Naive B cell (primary cell): ENCODE results near the gene GNB1. TPM values are rescaled to one million over a fixed set of nuclear protein-coding genes. Genes with fewer than 3 reads are reported as not detected.
"Not testable (repeated sequence)": the region's sequence is repeated elsewhere in the genome, so short reads cannot be mapped to it uniquely, and the experiment has no call there.

Source experiments
- ATAC-seq, 2 donors: fragments of 150-1000 bp; cut with Tn5 transposase; 2 replicates each; pipeline ENCODE4 v1.10.0; 2021; ENCODE audit warnings: low read depth in 2 of 2, mild to moderate bottlenecking in 2 of 2, moderate library complexity in 2 of 2
- DNase-seq: peaks from one replicate; pipeline ENCODE4 v3.0.0; 2022
- H3K27ac Mint-ChIP-seq, 6 donors: one replicate each; pipeline ENCODE4 v1.8.0; 2020 to 2022; ENCODE audit warnings: mild to moderate bottlenecking in 6 of 6, mixed read lengths in 6 of 6, moderate library complexity in 5 of 6, inconsistent platforms in 2 of 6
- H3K27me3 Mint-ChIP-seq, 3 donors: one replicate each; pipeline ENCODE4 v1.8.0; 2021 to 2022; ENCODE audit warnings: mixed read lengths in 3 of 3, mild to moderate bottlenecking in 1 of 3
- H3K36me3 Mint-ChIP-seq, 2 donors: one replicate each; pipeline ENCODE4 v1.8.0; 2020 to 2022; ENCODE audit warnings: mixed read lengths in 2 of 2, inconsistent platforms in 1 of 2, mild to moderate bottlenecking in 1 of 2
- H3K4me1 Mint-ChIP-seq, 3 donors: one replicate each; pipeline ENCODE4 v1.8.0; 2020 to 2022; ENCODE audit warnings: mixed read lengths in 3 of 3, inconsistent platforms in 1 of 3, mild to moderate bottlenecking in 1 of 3, moderate library complexity in 1 of 3
- H3K4me3 Mint-ChIP-seq, 8 donors: one replicate each; pipeline ENCODE4 v1.8.0; 2020 to 2022; ENCODE audit warnings: mild to moderate bottlenecking in 8 of 8, mixed read lengths in 8 of 8, moderate library complexity in 8 of 8, inconsistent platforms in 2 of 8
- H3K9me3 Mint-ChIP-seq, 7 donors: one replicate each; pipeline ENCODE4 v1.8.0; 2020 to 2022; ENCODE audit warnings: mixed read lengths in 7 of 7, mild to moderate bottlenecking in 5 of 7, inconsistent platforms in 2 of 7, moderate library complexity in 1 of 7
- polyA plus RNA-seq, 6 donors: library from polyadenylated mRNA; unstranded; fragments of 300-500 nt; fragmentation: Illumina TruSeq; gene quantifications; one replicate each; pipeline ENCODE4 v1.2.3, GENCODE V29; 2021; ENCODE audit warnings: low read depth in 6 of 6

GNB1 gene
- polyA plus RNA-seq, 6 donors from 2014 or later, result 57.9 to 131 (median 92.3) TPM

- ATAC-seq (no peak), DNase-seq (no peak)
- H3K27ac Mint-ChIP-seq, result peak overlapping the region in 1 of 6 donors; percentile 22
- H3K4me1 Mint-ChIP-seq, result peaks cover 2 to 10% (median 2%) of the 10 kb centered on the region in 3 donors
- H3K4me3 Mint-ChIP-seq, result no peak overlapping the region
- no peaks in the 10 kb centered on the region for H3K27me3 Mint-ChIP-seq
- H3K9me3 Mint-ChIP-seq, result no peaks in the 10 kb centered on the region
- H3K36me3 Mint-ChIP-seq, result no peaks in the 10 kb centered on the region
These were observed 136.7 kb downstream of the GNB1 start for GRCh38 chr1:1754051-1754815.

- H3K9me3 Mint-ChIP-seq, result no peaks in the 10 kb centered on the region
- H3K4me1 Mint-ChIP-seq, result peaks cover 0 to 13% (median 2%) of the 10 kb centered on the region in 3 donors
- H3K4me3 Mint-ChIP-seq, result no peak overlapping the region
- H3K36me3 Mint-ChIP-seq, result no peaks in the 10 kb centered on the region
- no peaks in the 10 kb centered on the region for H3K27me3 Mint-ChIP-seq
- no peak for ATAC-seq
- DNase-seq, result no peak
- H3K27ac Mint-ChIP-seq, result no peak overlapping the region
These were observed 137.3 kb downstream of the GNB1 start for GRCh38 chr1:1753607-1754005.

- H3K36me3 Mint-ChIP-seq, result no peaks in the 10 kb centered on the region
- ATAC-seq, result no peak
These were observed 138.0 kb downstream of the GNB1 start for GRCh38 chr1:1752636-1753606.

GRCh38 chr1:1752190-1752589, 138.7 kb downstream of the GNB1 start:
- H3K27me3 Mint-ChIP-seq, result no peaks in the 10 kb centered on the region
- ATAC-seq (no peak), DNase-seq (no peak)
- peaks cover 0 to 6% (median 3%) of the 10 kb centered on the region in 3 donors for H3K4me1 Mint-ChIP-seq
- H3K9me3 Mint-ChIP-seq, result no peaks in the 10 kb centered on the region
- peak overlapping the region in 1 of 6 donors; percentile 30 for H3K27ac Mint-ChIP-seq
- H3K4me3 Mint-ChIP-seq, result no peak overlapping the region
- no peaks in the 10 kb centered on the region for H3K36me3 Mint-ChIP-seq

More at GRCh38 chr1:1752636-1753606, 138.0 kb downstream of the GNB1 start:
- H3K27ac Mint-ChIP-seq, result no peak overlapping the region
- H3K4me3 Mint-ChIP-seq, result no peak overlapping the region
- H3K4me1 Mint-ChIP-seq, result peaks cover 0 to 9% (median 3%) of the 10 kb centered on the region in 3 donors
- DNase-seq, result no peak
- no peaks in the 10 kb centered on the region for H3K27me3 Mint-ChIP-seq
- H3K9me3 Mint-ChIP-seq, result no peaks in the 10 kb centered on the region

GRCh38 chr1:1749941-1750340, 140.9 kb downstream of the GNB1 start:
- H3K4me3 Mint-ChIP-seq, H3K27ac Mint-ChIP-seq, ATAC-seq, H3K36me3 Mint-ChIP-seq, DNase-seq, H3K9me3 Mint-ChIP-seq, H3K27me3 Mint-ChIP-seq, H3K4me1 Mint-ChIP-seq: not testable (repeated sequence)

GRCh38 chr1:1748686-1749321, 142.1 kb downstream of the GNB1 start:
- Mint-ChIP-seq H3K4me3 (peak overlapping the region in 1 of 8 donors; percentile 71), H3K27ac (peak overlapping the region in 2 of 6 donors; percentile 4 to 7)

GRCh38 chr1:1746566-1746909, 144.3 kb downstream of the GNB1 start:
- Mint-ChIP-seq H3K27ac (peak overlapping the region in 2 of 6 donors; percentile 84 to 99), H3K4me1 (peaks cover 3 to 18% (median 11%) of the 10 kb centered on the region in 3 donors), H3K4me3 (peak overlapping the region in 7 of 8 donors; percentile 30 to 96 (median 71))
- DNase-seq, H3K27me3 Mint-ChIP-seq, H3K36me3 Mint-ChIP-seq, H3K9me3 Mint-ChIP-seq: not testable (repeated sequence)
- ATAC-seq, result peak; percentile 75 to 81

More at GRCh38 chr1:1748686-1749321, 142.1 kb downstream of the GNB1 start:
- peaks cover 2 to 6% (median 3%) of the 10 kb centered on the region in 3 donors for H3K4me1 Mint-ChIP-seq
- H3K27me3 Mint-ChIP-seq, result no peaks in the 10 kb centered on the region
- H3K36me3 Mint-ChIP-seq, result no peaks in the 10 kb centered on the region
- H3K9me3 Mint-ChIP-seq, result no peaks in the 10 kb centered on the region
- no peak for DNase-seq
- no peak for ATAC-seq

GRCh38 chr1:1745651-1746565, 145.0 kb downstream of the GNB1 start:
- peaks cover 3 to 18% (median 11%) of the 10 kb centered on the region in 3 donors for H3K4me1 Mint-ChIP-seq
- peak; percentile 83 for DNase-seq
- not testable (repeated sequence) for H3K36me3 Mint-ChIP-seq, H3K9me3 Mint-ChIP-seq, H3K27me3 Mint-ChIP-seq
- H3K4me3 Mint-ChIP-seq, result peak overlapping the region; percentile 30 to 93 (median 76)
- ATAC-seq, result peak; percentile 61 to 63
- H3K27ac Mint-ChIP-seq, result peak overlapping the region; percentile 60 to 99 (median 90)

GRCh38 chr1:1742529-1742928, 148.4 kb downstream of the GNB1 start:
- Mint-ChIP-seq H3K4me3 (peak overlapping the region in 2 of 8 donors; percentile 37 to 79), H3K4me1 (peaks cover 0 to 18% (median 6%) of the 10 kb centered on the region in 3 donors), H3K27ac (peak overlapping the region in 1 of 6 donors; percentile 26)
- ATAC-seq, H3K27me3 Mint-ChIP-seq, H3K36me3 Mint-ChIP-seq, H3K9me3 Mint-ChIP-seq, DNase-seq: not testable (repeated sequence)

GRCh38 chr1:1741013-1741412, 149.9 kb downstream of the GNB1 start:
- H3K27me3 Mint-ChIP-seq, H3K36me3 Mint-ChIP-seq, H3K4me3 Mint-ChIP-seq, DNase-seq, H3K9me3 Mint-ChIP-seq, ATAC-seq, H3K27ac Mint-ChIP-seq: not testable (repeated sequence)
- peaks cover 0 to 17% (median 6%) of the 10 kb centered on the region in 3 donors for H3K4me1 Mint-ChIP-seq

GRCh38 chr1:1738799-1739337, 152.0 kb downstream of the GNB1 start:
- H3K4me1 Mint-ChIP-seq, result peaks cover 0 to 21% (median 6%) of the 10 kb centered on the region in 3 donors
- DNase-seq, H3K27ac Mint-ChIP-seq, H3K36me3 Mint-ChIP-seq, H3K9me3 Mint-ChIP-seq, H3K4me3 Mint-ChIP-seq, H3K27me3 Mint-ChIP-seq: not testable (repeated sequence)
- ATAC-seq, result peak in 1 of 2 donors; percentile 23
